Measurements from ENCODE around the gene ZFHX2. TPM values are rescaled to one million over a fixed set of nuclear protein-coding genes. Genes with fewer than 3 reads are reported as not detected.
A peak's percentile ranks its signal among the peaks of the same experiment; 100 is the strongest.

ZFHX2 gene
- total RNA-seq, 1 donor from 2014 or later: 0.90 TPM

DNA sequence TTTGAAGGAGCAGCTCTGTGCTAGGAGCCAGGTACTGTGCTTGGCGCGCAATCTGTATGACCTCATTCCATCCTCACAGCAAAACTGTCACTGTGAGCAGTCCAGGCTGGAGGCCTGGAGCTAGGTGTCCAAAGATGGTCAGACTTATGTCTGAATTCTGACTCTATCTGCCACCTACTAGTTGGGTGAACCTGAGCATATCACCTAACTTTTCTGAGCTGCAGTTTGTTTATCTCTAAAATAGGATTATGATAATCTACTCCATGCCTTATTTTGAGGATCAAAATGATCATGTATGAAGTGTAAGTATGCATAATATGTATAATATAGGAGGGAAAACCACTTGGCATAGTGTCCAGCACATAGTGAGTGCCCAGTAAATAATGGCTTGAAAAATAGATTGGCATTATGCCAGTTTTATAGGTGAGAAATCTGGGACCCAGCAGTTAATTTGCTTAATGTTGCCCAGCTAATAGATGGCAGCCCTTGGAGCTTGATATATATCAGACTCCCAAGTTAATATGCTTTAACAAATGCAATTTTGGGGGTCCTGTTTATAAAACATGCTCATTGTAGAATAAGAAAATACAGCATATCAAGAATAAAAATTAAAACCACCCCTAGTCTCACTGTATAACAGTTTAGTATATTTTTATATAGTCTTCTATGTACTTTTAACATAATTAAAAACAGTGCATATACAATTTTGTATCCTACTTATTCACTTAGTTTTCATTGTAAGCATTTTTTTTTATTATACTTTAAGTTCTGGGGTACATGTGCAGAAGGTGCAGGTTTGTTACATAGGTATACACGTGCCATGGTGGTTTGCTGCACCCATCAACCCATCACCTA lies 31.6 kb upstream of the ZFHX2 start:
- Mint-ChIP-seq H3K27me3 (ENCODE audit: insufficient read depth, low read depth) (peaks cover 4% of the 10 kb centered on the region), H3K9me3 (peaks cover 2% of the 10 kb centered on the region), H3K4me1 (peaks cover 21% of the 10 kb centered on the region), H3K27ac (no peak overlapping the region), H3K4me3 (no peak overlapping the region), H3K36me3 (no peaks in the 10 kb centered on the region)
- no peaks in the 10 kb centered on the region for H3K36me3 ChIP-seq
- TF ChIP-seq EZH2 (IDR thresholded peaks at IDR 0.05) (no peak), EZH2phosphoT487 (IDR thresholded peaks at IDR 0.05) (no peak)
- TF ChIP-seq, protein P1, sequence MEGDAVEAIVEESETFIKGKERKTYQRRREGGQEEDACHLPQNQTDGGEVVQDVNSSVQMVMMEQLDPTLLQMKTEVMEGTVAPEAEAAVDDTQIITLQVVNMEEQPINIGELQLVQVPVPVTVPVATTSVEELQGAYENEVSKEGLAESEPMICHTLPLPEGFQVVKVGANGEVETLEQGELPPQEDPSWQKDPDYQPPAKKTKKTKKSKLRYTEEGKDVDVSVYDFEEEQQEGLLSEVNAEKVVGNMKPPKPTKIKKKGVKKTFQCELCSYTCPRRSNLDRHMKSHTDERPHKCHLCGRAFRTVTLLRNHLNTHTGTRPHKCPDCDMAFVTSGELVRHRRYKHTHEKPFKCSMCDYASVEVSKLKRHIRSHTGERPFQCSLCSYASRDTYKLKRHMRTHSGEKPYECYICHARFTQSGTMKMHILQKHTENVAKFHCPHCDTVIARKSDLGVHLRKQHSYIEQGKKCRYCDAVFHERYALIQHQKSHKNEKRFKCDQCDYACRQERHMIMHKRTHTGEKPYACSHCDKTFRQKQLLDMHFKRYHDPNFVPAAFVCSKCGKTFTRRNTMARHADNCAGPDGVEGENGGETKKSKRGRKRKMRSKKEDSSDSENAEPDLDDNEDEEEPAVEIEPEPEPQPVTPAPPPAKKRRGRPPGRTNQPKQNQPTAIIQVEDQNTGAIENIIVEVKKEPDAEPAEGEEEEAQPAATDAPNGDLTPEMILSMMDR (IDR thresholded peaks at IDR 0.05): no peak
- H3F3A ChIP-seq (ENCODE audit: low read depth): peaks cover 4% of the 10 kb centered on the region
- peaks cover 5% of the 10 kb centered on the region for H3K27me3 ChIP-seq
- H2AFZ ChIP-seq (replicated peaks): no peak overlapping the region
- H3K79me2 ChIP-seq (ENCODE audit: low read depth): no peaks in the 10 kb centered on the region
- H3K4me3 ChIP-seq: no peak overlapping the region
- H3K9ac ChIP-seq: no peak overlapping the region
- no peaks in the 10 kb centered on the region for H3K9me3 ChIP-seq (ENCODE audit: low read depth)
- no peak overlapping the region for H3K4me2 ChIP-seq
- H3K4me1 ChIP-seq: peaks cover 9% of the 10 kb centered on the region
- no peak for DNase-seq (ENCODE audit: low spot score)
- H3K27ac ChIP-seq: no peak overlapping the region
- H4K20me1 ChIP-seq (ENCODE audit: low read depth): no peaks in the 10 kb centered on the region

DNA sequence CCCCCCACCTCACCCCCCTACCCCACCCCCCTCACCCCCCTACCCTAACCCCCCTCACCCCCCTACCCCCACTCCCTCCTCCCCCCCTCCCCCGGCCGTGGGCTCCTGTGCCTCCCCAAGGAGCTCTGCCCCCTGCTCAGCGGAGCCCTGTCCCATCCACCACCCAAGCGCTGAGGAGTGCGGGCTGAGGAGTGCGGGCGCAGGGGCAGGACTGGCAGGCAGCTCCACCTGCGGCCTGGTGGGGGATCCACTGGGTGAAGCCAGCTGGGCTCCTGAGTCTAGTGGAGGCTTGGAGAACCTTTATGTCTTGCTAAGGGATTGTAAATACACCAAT lies 29.4 kb upstream of the ZFHX2 start:
- H3K27ac Mint-ChIP-seq: peak overlapping the region; percentile 27
- H3F3A ChIP-seq (ENCODE audit: low read depth): peaks cover 15% of the 10 kb centered on the region
- H3K9ac ChIP-seq: no peak overlapping the region
- no peak overlapping the region for H3K4me3 ChIP-seq
- no peak overlapping the region for H3K27ac ChIP-seq
- H3K4me1 ChIP-seq: peaks cover 16% of the 10 kb centered on the region
- H3K79me2 ChIP-seq (ENCODE audit: low read depth): no peaks in the 10 kb centered on the region
- peaks cover 26% of the 10 kb centered on the region for H3K4me1 Mint-ChIP-seq
- H3K27me3 Mint-ChIP-seq (ENCODE audit: insufficient read depth, low read depth): peaks cover 10% of the 10 kb centered on the region
- no peaks in the 10 kb centered on the region for H3K36me3 ChIP-seq
- peaks cover 6% of the 10 kb centered on the region for H4K20me1 ChIP-seq (ENCODE audit: low read depth)
- no peak for DNase-seq (ENCODE audit: low spot score)
- H3K27me3 ChIP-seq: peaks cover 27% of the 10 kb centered on the region
- TF ChIP-seq, protein P1 (IDR thresholded peaks at IDR 0.05): no peak
- TF ChIP-seq EZH2phosphoT487 (IDR thresholded peaks at IDR 0.05) (no peak), EZH2 (IDR thresholded peaks at IDR 0.05) (no peak)
- no peak overlapping the region for H3K4me3 Mint-ChIP-seq
- H3K36me3 Mint-ChIP-seq: no peaks in the 10 kb centered on the region
- no peak overlapping the region for H3K4me2 ChIP-seq
- no peaks in the 10 kb centered on the region for H3K9me3 ChIP-seq (ENCODE audit: low read depth)
- H2AFZ ChIP-seq (replicated peaks): no peak overlapping the region
- H3K9me3 Mint-ChIP-seq: no peaks in the 10 kb centered on the region

DNA sequence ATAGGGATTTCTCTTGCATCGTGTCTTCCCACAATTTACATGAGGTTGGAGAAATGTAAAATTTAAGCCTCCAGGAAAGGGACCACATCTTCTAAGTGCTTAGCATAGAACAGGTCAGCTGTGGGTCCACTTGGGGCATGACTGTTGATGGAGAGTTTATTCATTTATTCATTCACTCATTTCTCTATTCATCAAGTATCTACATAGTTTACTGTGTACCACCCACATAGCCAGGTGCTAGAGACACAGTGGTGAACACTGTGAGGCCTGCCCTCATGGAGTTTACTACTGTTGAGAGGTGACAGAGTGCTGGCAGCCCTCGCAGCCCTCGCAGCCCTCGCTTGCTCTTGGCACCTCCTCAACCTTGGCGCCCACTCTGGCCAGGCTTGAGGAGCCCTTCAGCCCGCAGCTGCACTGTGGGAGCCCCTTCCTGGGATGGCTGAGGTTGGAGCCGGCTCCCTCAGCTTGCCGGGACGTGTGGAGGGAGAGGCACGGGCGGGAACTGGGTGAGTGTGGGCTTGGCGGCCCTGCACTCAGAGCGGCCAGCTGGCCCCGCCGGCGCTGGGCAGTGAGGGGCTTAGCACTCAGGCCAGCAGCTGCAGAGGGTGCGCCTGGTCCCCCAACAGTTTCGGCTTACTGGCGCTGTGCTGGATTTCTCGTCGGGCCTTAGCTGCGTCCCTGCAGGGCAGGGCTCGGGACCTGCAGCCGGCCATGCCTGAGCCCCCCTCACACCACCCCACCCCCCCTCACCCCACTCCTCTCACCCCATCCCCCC lies 28.8 kb upstream of the ZFHX2 start:
- Histone ChIP-seq H3K36me3 (no peaks in the 10 kb centered on the region), H3K9ac (no peak overlapping the region), H3K79me2 (ENCODE audit: low read depth) (no peaks in the 10 kb centered on the region), H3K4me2 (no peak overlapping the region), H3K9me3 (ENCODE audit: low read depth) (no peaks in the 10 kb centered on the region), H4K20me1 (ENCODE audit: low read depth) (peaks cover 11% of the 10 kb centered on the region), H3F3A (ENCODE audit: low read depth) (peaks cover 17% of the 10 kb centered on the region), H3K4me3 (no peak overlapping the region), H2AFZ (replicated peaks) (no peak overlapping the region), H3K27me3 (peaks cover 33% of the 10 kb centered on the region), H3K4me1 (peaks cover 16% of the 10 kb centered on the region), H3K27ac (no peak overlapping the region)
- Mint-ChIP-seq H3K27me3 (ENCODE audit: insufficient read depth, low read depth) (peaks cover 10% of the 10 kb centered on the region), H3K9me3 (no peaks in the 10 kb centered on the region), H3K36me3 (peaks cover under 1% of the 10 kb centered on the region), H3K27ac (no peak overlapping the region), H3K4me1 (peaks cover 27% of the 10 kb centered on the region), H3K4me3 (no peak overlapping the region)
- DNase-seq (ENCODE audit: low spot score): no peak
- TF ChIP-seq EZH2 (IDR thresholded peaks at IDR 0.05): no peak
- TF ChIP-seq, protein P1 (IDR thresholded peaks at IDR 0.05): no peak
- TF ChIP-seq EZH2phosphoT487 (IDR thresholded peaks at IDR 0.05): no peak

Data from neural progenitor cell (in vitro differentiated cells).